GM12878 (cell line): Measurements from ENCODE around the gene ANKRD28.

ENCODE experiments used
- BCL11A ChIP-seq: IDR thresholded peaks from 2 replicates; pipeline ENCODE4 v1.6.1; 2011; ENCODE audit warnings: low read depth, low read length
- BRCA1 ChIP-seq: IDR thresholded peaks from 2 replicates; pipeline ENCODE4 v1.6.1; 2011; ENCODE audit warnings: low read depth, low read length, improper control_type of control experiment
- EP300 ChIP-seq, 2 experiments: fragments of 150-350 bp in 1 of 2; IDR thresholded peaks; 2 replicates each; pipeline ENCODE4 v1.6.1; 2011 to 2012; ENCODE audit warnings: low read depth in 2 of 2, low read length in 2 of 2, borderline replicate concordance in 1 of 2, improper control_type of control experiment in 1 of 2, inconsistent platforms in 1 of 2; ENCODE audit not compliant: control insufficient read depth in 1 of 2
- EZH2 ChIP-seq: IDR thresholded peaks from 2 replicates; pipeline ENCODE4 v1.6.1; 2012; ENCODE audit warnings: low read depth, mild to moderate bottlenecking, control low read depth, inconsistent platforms, low read length, borderline replicate concordance; ENCODE audit not compliant: control insufficient read depth
- MYC ChIP-seq: IDR thresholded peaks from 2 replicates; pipeline ENCODE4 v1.6.1; 2011; ENCODE audit warnings: mild to moderate bottlenecking, low read length, moderate library complexity, inconsistent platforms; ENCODE audit not compliant: insufficient read depth, insufficient replicate concordance, insufficient read length, severe bottlenecking
- NRF1 ChIP-seq: conservative IDR thresholded peaks from 2 replicates; pipeline ENCODE4 v1.6.1; 2011; ENCODE audit warnings: mild to moderate bottlenecking, low read depth, low read length, improper control_type of control experiment
- RFX5 ChIP-seq: IDR thresholded peaks from 2 replicates; pipeline ENCODE4 v1.6.1; 2011; ENCODE audit warnings: low read depth, low read length, improper control_type of control experiment
- SIN3A ChIP-seq: IDR thresholded peaks from 2 replicates; pipeline ENCODE4 v1.6.1; 2012; ENCODE audit warnings: low read depth, low read length, improper control_type of control experiment
- TF ChIP-seq, protein P1 (sequence below), 3 experiments: IDR thresholded peaks in 2 of 3; conservative IDR thresholded peaks in 1 of 3; 2 replicates each; pipeline ENCODE4 v1.5.1; 2011; ENCODE audit warnings: low read depth in 3 of 3, low read length in 3 of 3, mild to moderate bottlenecking in 3 of 3, control low read depth in 2 of 3, moderate library complexity in 2 of 3, inconsistent platforms in 1 of 3, mixed read lengths in 1 of 3; ENCODE audit not compliant: control insufficient read depth in 2 of 3, insufficient read depth in 1 of 3; ENCODE audit errors: extremely low read depth in 1 of 3

GRCh38 chr3:15812183-15812582, 14.4 kb upstream of the ANKRD28 start:
- TF ChIP-seq MYC (no peak), NRF1 (no peak), EP300 (IDR thresholded peaks at IDR 0.05; ENCODE audit: borderline replicate concordance in 1 of 2, control insufficient read depth in 1 of 2, low read depth in 2 of 2, low read length in 2 of 2) (no peak), RFX5 (no peak), SIN3A (no peak), BRCA1 (no peak), EZH2 (no peak), BCL11A (no peak)
- TF ChIP-seq, protein P1, sequence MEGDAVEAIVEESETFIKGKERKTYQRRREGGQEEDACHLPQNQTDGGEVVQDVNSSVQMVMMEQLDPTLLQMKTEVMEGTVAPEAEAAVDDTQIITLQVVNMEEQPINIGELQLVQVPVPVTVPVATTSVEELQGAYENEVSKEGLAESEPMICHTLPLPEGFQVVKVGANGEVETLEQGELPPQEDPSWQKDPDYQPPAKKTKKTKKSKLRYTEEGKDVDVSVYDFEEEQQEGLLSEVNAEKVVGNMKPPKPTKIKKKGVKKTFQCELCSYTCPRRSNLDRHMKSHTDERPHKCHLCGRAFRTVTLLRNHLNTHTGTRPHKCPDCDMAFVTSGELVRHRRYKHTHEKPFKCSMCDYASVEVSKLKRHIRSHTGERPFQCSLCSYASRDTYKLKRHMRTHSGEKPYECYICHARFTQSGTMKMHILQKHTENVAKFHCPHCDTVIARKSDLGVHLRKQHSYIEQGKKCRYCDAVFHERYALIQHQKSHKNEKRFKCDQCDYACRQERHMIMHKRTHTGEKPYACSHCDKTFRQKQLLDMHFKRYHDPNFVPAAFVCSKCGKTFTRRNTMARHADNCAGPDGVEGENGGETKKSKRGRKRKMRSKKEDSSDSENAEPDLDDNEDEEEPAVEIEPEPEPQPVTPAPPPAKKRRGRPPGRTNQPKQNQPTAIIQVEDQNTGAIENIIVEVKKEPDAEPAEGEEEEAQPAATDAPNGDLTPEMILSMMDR (IDR thresholded peaks at IDR 0.05 in 2 of 3, conservative IDR thresholded peaks at IDR 0.05 in 1 of 3; ENCODE audit: control insufficient read depth in 2 of 3, extremely low read depth in 1 of 3, insufficient read depth in 1 of 3, low read depth in 3 of 3, low read length in 3 of 3): peak in 2 of 3 experiments; percentile 26 to 61; a peak in 2 of 6 replicates
